Epithelial cell of esophagus (primary cell): Measurements from ENCODE around the gene TSEN54.

Experiments
- DNase-seq: peaks from one replicate; pipeline ENCODE4 v3.0.0; 2010; ENCODE audit warnings: low read depth
- H3K4me3 ChIP-seq: 2 replicates; pipeline ENCODE4 v1.5.1; 2011; ENCODE audit warnings: mild to moderate bottlenecking, low read length, control low read depth
- TF ChIP-seq, protein P1 (sequence below): IDR thresholded peaks from 2 replicates; pipeline ENCODE4 v1.5.1; 2011; ENCODE audit warnings: low read depth, mild to moderate bottlenecking, low read length, control low read depth, inconsistent platforms; ENCODE audit not compliant: insufficient read depth; ENCODE audit errors: missing control alignments

The TSEN54 gene

DNA sequence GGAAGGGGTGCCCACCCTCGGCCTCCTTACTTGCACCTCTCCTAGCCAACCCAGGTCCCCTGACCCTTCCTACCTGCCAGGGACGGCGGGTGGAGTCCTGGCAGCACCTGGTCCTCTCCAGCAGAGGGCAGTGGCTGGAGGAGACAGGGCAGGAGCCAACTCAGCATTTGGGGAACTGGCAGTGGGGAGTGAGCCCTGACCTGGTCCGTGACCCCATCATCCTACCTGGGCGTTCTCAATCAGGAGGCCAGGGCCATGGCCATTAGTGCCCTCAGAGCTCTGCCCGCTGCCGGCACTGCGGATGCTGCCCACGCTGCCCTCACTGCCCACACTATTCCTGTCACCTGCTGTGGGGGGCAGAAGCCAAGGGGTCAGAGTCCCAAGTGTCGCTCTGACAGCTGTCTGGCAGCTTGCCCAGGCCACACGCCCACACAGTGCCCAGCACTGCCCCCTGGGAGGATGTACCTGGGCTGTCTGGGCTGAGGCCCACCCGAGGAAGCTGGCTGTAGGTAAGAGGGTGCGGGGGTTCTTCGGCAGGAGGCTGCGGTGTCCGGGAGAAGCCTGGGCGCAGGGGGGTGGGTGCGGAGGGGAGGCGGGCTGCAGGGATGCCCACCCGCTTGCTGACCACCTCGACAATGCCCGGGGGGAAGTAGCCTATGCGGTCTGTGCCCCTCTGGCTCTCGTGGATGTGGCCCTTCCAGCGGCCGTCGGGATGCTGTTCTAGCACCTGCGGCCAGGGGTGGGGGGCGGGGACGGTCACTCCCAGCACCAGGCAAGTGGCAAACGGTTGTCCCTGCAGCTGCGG is 11.8 kb upstream of the TSEN54 start:
- DNase-seq = peak; percentile 52
- no peak overlapping the region for H3K4me3 ChIP-seq
- TF ChIP-seq, protein P1, sequence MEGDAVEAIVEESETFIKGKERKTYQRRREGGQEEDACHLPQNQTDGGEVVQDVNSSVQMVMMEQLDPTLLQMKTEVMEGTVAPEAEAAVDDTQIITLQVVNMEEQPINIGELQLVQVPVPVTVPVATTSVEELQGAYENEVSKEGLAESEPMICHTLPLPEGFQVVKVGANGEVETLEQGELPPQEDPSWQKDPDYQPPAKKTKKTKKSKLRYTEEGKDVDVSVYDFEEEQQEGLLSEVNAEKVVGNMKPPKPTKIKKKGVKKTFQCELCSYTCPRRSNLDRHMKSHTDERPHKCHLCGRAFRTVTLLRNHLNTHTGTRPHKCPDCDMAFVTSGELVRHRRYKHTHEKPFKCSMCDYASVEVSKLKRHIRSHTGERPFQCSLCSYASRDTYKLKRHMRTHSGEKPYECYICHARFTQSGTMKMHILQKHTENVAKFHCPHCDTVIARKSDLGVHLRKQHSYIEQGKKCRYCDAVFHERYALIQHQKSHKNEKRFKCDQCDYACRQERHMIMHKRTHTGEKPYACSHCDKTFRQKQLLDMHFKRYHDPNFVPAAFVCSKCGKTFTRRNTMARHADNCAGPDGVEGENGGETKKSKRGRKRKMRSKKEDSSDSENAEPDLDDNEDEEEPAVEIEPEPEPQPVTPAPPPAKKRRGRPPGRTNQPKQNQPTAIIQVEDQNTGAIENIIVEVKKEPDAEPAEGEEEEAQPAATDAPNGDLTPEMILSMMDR = peak; percentile 70

DNA sequence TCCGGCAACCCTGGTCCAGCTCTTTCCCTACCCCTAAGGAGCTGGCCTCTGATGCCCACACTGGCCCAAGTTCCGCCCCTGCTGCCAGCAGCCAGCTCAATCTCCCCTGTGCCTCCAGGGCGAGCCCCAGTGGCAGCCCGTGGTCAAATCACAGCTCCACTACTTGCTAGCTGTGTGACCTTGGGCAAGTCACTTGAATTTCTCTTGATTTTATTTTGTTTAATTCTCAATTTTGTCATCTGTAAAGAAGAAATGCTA is 11.2 kb upstream of the TSEN54 start:
- DNase-seq = no peak
- H3K4me3 ChIP-seq = no peak overlapping the region
- TF ChIP-seq, protein P1 = no peak

- no peak for DNase-seq
- no peak overlapping the region for H3K4me3 ChIP-seq
- TF ChIP-seq, protein P1 = no peak
Observed at GRCh38 chr17:75505640-75506039, 10.7 kb upstream of the TSEN54 start.

- TF ChIP-seq, protein P1 = no peak
- no peak for DNase-seq
- H3K4me3 ChIP-seq = no peak overlapping the region
Observed at GRCh38 chr17:75506134-75506533, 10.2 kb upstream of the TSEN54 start.

DNA sequence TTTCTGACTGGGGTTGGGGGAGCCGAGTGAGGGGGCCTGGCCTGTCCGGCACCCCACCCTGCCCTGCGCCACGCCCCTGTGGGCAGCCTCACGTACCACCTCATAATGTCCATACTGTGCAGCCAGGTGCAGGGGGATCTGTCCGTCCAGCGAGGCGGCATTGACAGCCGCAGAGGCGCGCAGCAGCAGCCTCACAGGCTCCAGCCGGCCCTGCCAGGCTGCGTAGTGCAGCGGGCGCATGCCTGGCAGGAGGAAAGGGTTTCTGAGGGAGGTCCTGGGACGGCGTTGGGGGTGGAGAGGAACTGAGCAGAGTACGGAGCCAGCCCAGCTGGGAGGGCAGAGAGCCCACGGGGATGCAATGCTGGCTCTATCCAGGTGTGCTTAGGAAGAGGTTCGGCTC is 9.4 kb upstream of the TSEN54 start:
- TF ChIP-seq, protein P1 = no peak
- DNase-seq = no peak
- no peak overlapping the region for H3K4me3 ChIP-seq

GRCh38 chr17:75507733-75508719 is 8.3 kb upstream of the TSEN54 start:
- DNase-seq = no peak
- H3K4me3 ChIP-seq = no peak overlapping the region
- TF ChIP-seq, protein P1 = no peak

GRCh38 chr17:75508931-75509361 is 7.4 kb upstream of the TSEN54 start:
- TF ChIP-seq, protein P1 = no peak
- no peak overlapping the region for H3K4me3 ChIP-seq
- DNase-seq = no peak
